HG02970 (cell line): ENCODE results near the gene ST6GALNAC3.

ENCODE experiments used
- ATAC-seq: cut with Tn5 transposase; IDR thresholded peaks from one replicate; pipeline ENCODE4 v1.9.1; 2021; ENCODE audit warnings: mild to moderate bottlenecking, moderate library complexity, moderate number of reproducible peaks; ENCODE audit not compliant: unreplicated experiment, low FRiP score

Gene ST6GALNAC3

GRCh38 chr1:76381450-76382097 is 307.0 kb downstream of the ST6GALNAC3 start:
- no peak for ATAC-seq

GRCh38 chr1:76388261-76388660 is 313.7 kb downstream of the ST6GALNAC3 start:
- no peak for ATAC-seq

DNA sequence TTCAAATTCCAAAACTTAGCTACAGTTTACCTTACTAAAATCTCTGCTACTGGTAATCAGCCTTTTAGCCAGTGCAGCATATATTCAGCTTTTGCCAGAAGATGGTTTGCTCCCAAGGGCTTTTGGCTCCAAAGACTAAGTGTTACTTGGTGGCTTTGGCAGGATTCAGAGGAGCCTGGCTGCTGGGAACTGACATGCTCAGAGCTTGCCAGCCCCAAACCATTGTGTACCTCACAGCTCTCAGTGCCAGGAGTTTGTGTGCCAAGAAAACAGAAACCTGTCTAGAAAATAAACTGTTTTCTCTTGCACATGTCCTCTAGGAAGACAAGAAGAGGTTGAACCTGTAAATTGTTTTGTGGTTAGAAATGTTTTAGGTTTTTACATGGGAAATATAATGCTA is 315.9 kb downstream of the ST6GALNAC3 start:
- ATAC-seq = no peak

GRCh38 chr1:76395059-76395458 is 320.5 kb downstream of the ST6GALNAC3 start:
- ATAC-seq = no peak

DNA sequence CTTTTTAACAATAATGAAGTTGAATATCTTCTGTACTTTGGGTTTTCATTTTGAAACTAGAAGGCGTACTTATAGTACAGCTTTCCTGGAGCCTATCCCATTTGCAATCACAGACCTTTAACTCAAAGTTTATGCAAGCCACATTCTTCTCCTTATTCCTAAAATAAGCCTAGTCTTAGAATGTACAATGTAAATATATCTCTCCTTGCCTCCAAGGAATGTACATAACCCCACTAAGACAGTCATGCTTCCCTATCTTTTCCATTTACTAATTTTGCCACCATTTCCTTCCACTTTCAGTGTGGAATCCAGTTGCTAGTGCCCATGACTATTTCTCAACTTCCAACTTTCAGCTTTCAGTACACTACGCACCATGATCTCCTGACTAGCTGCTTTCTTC is 327.6 kb downstream of the ST6GALNAC3 start:
- ATAC-seq = no peak

- no peak for ATAC-seq
Observed at GRCh38 chr1:76408303-76408702, 333.8 kb downstream of the ST6GALNAC3 start.

- ATAC-seq = no peak
Observed at GRCh38 chr1:76410499-76410898, 336.0 kb downstream of the ST6GALNAC3 start.

GRCh38 chr1:76418531-76418930 is 344.0 kb downstream of the ST6GALNAC3 start:
- no peak for ATAC-seq

DNA sequence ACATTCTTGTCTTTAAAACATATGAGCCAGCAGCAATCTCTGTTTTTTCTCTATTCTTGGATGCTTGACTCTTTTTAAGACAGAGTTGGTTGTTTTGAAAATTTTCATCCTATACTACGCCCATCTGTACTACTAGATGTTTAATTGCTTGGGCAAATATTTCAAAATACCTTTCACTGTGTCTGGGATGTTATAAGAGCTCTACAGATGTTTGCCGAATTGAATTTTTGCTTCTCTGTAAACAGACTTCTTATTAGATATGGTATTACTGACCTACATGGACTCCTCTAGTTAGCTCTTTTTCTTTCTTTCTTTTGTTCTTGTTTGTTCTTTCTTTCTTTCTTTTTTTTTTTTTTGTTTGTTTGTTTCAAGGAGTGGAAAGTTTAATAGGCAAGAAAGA is 345.1 kb downstream of the ST6GALNAC3 start:
- ATAC-seq = no peak

GRCh38 chr1:76425201-76426145 is 350.9 kb downstream of the ST6GALNAC3 start:
- peak; percentile 86 for ATAC-seq

DNA sequence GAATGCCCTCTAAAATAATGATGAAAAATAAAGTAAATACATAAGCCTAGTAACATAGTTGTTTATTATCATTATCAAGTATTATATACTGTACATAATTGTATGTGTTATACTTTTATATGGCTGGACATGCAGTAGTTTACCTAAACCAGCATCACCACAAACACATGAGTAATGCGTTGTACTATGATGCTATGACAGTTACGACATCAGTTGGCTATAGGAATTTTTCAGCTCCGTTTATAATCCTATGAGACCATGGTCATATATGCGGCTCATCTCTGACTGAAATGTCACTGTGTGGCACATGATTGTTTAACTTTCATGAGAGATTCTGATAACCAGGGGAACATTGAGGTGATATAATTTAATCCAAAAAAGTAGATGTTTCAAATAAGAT is 352.1 kb downstream of the ST6GALNAC3 start:
- no peak for ATAC-seq

- no peak for ATAC-seq
Observed at GRCh38 chr1:76428028-76428427, 353.5 kb downstream of the ST6GALNAC3 start.

DNA sequence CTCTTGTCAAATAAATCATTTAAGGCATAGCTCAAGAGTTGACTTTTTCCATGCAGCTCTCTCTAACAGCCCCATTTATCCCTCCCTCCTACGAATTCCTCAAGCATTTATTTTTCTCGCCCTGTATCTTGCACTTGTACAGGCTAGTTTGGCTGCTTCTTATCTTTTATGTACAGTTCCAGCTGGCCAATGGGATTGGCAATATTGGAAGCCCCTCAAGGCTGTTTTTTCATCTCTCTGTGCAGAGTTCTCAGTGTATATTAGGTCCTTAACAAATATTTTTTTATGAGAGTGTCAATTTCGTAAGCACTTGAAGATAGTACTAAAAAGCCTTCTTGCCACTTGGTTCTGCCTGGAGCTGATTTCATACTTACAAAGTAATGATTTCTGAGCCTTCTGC is 356.0 kb downstream of the ST6GALNAC3 start:
- no peak for ATAC-seq

GRCh38 chr1:76433526-76433925 is 359.0 kb downstream of the ST6GALNAC3 start:
- no peak for ATAC-seq

DNA sequence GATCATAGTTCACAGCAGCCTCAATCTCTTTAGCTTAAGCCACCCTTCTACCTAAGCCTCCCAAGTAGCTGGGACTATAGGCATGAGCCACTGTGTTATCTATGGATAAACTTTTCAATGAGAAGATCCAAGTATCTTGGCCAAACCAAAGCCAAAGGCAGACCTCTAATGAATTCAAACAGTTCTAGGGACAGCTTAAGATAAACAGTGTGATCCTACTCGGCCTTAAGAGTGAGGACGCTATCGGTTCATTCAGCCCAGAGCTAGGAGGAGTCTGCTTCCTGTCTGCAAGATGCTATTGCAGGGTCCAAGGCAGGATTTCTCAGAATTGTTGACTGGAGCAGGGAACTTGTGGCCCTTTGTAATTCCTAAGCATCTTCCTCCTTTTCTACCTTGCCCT is 368.7 kb downstream of the ST6GALNAC3 start:
- no peak for ATAC-seq

GRCh38 chr1:76444773-76445172 is 370.2 kb downstream of the ST6GALNAC3 start:
- ATAC-seq = no peak

GRCh38 chr1:76450229-76450628 is 375.7 kb downstream of the ST6GALNAC3 start:
- no peak for ATAC-seq

DNA sequence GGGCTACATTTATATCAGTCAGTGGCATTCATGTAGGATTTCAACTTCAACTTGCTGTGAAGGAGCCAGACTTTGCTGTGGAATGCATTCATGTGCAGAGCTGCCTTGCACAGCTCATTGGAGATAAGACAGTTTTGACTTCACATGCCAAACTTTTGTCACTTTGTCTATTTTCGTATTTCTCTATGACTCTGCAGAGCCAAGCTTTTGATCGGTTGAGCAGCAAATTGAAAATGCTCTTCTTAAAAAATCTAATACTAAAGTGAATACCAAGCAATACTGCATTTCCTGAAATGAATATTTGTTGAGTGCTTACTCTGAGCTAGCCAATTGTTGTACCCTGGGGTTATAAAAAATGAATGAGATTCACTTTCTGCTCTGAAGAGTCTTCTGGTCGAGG is 388.7 kb downstream of the ST6GALNAC3 start:
- no peak for ATAC-seq

DNA sequence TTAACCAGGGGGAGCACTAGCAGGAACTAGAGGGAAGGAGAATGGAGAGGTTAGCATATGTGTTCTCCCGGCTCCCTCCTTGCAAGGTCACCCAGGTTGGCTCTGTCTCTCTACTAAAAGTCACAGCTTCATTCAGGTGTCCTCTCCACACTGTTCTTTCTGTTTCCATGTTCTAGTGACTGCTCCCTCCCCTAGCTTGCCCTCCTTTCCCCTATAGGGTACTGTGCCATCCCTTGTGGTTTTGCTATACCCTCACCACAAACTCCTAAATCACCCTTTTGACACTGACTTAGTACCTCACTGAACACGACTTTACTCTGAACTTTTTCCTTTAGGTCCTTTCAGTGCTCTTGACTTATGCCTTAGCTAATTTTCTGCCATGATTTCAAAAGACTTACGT is 389.3 kb downstream of the ST6GALNAC3 start:
- ATAC-seq = no peak

DNA sequence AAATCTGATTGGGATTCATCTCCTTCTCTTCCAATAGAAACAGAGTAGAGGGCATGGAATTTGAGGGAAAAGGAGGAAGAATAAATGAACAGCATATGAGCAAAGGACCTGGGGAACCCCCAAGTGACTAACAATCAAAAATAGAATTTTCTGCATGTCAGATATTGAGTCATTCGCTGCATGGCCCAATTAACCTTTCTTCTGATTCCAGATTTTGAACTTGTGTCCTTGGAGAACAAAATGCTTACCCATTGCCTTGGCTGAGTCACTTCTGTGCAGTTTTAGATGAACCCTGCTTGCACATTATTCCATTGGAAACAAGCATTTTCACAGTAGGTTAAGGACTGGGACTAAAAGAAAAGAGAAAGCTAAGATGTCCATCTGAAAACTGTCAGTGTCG is 390.5 kb downstream of the ST6GALNAC3 start:
- ATAC-seq = no peak

DNA sequence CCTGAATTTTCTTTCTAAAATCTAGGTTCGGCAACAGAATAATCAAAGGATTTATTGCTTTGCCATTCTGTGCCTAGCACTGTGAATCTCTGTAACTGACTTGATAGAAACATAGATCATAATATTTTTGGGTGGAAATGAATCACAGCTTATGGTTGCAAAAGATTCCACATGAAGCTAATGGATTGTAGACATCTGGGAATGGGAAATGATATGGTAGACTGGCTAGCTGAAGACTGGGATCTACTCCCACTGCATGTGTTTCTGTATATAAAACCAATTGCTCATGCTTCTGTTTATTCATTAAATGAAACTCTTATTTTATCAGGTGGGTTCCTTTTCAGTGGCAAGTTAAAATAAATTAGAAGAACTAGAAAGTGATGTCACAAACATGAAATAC is 395.6 kb downstream of the ST6GALNAC3 start:
- no peak for ATAC-seq

DNA sequence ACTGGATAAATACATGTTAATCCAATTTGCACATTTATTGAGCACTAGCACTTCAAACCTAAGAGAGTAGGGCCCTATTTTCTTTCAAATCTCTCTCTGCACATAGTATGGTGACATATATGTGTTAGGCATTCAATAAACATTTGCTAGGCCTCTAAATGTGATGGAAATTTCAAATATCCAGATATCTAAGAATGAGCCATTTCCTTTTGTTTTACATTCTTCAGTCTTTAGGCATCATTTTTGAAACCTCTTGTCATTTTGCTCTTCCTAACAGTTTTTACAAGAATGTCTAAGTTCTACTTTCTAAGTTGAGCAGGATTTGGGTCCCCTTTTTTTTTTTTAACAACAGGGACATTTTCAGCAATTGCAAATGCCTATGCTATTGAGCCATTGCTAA is 397.0 kb downstream of the ST6GALNAC3 start:
- ATAC-seq = no peak
